GM23338 (cell line): ENCODE data around the gene KCNK15. TPM values are rescaled to one million over a fixed set of nuclear protein-coding genes. Genes with fewer than 3 reads are reported as not detected.

Source experiments
- ATAC-seq: fragments of 200-7000 bp; cut with Tn5 transposase; 3 replicates; pipeline ENCODE4 v1.9.1; 2020
- DNase-seq: peaks from one replicate; pipeline ENCODE4 v3.0.0-alpha.2; 2015; ENCODE audit warnings: low spot score
- H2AFZ ChIP-seq: fragments of 200-600 bp; sonication (generic); 2 replicates; pipeline ENCODE4 v1.8.0; 2016; ENCODE audit warnings: antibody characterized with exemption, mild to moderate bottlenecking, moderate library complexity
- H3F3A ChIP-seq: fragments of 200-600 bp; sonication (generic); replicated peaks from 2 replicates; pipeline ENCODE4 v1.8.0; 2017; ENCODE audit warnings: antibody characterized with exemption, mixed run types, low read depth
- H3K27ac ChIP-seq: fragments of 200-600 bp; sonication (generic); 2 replicates; pipeline ENCODE4 v1.6.1; 2016; ENCODE audit warnings: low read depth
- H3K27me3 ChIP-seq: fragments of 200-600 bp; sonication (generic); 2 replicates; pipeline ENCODE4 v1.8.0; 2016; ENCODE audit warnings: mild to moderate bottlenecking, mixed run types, moderate library complexity; ENCODE audit not compliant: insufficient read depth
- H3K36me3 ChIP-seq: fragments of 200-600 bp; sonication (generic); 2 replicates; pipeline ENCODE4 v1.8.0; 2016; ENCODE audit warnings: mild to moderate bottlenecking; ENCODE audit not compliant: insufficient read depth
- H3K4me1 ChIP-seq: fragments of 200-600 bp; sonication (generic); 2 replicates; pipeline ENCODE4 v1.8.0; 2016; ENCODE audit warnings: mild to moderate bottlenecking, moderate library complexity; ENCODE audit not compliant: insufficient read depth
- H3K4me2 ChIP-seq: fragments of 200-600 bp; sonication (generic); 2 replicates; pipeline ENCODE4 v1.7.1; 2017; ENCODE audit warnings: mixed run types
- H3K4me3 ChIP-seq: fragments of 200-600 bp; sonication (generic); 2 replicates; pipeline ENCODE4 v1.6.1; 2016; ENCODE audit warnings: mixed run types
- H3K79me2 ChIP-seq: fragments of 200-600 bp; sonication (generic); replicated peaks from 2 replicates; pipeline ENCODE4 v1.8.0; 2017; ENCODE audit warnings: mild to moderate bottlenecking; ENCODE audit not compliant: insufficient read depth
- H3K9me2 ChIP-seq: fragments of 200-600 bp; sonication (generic); 2 replicates; pipeline ENCODE4 v1.8.0; 2017; ENCODE audit not compliant: insufficient read depth
- H4K20me1 ChIP-seq: fragments of 200-600 bp; sonication (generic); replicated peaks from 2 replicates; pipeline ENCODE4 v1.8.0; 2017; ENCODE audit warnings: mild to moderate bottlenecking; ENCODE audit not compliant: insufficient read depth
- H3K27ac Mint-ChIP-seq: 2 replicates; pipeline ENCODE4 v1.8.0; 2020; ENCODE audit warnings: inconsistent platforms, mild to moderate bottlenecking, moderate library complexity, mixed read lengths
- H3K27me3 Mint-ChIP-seq: 3 replicates; pipeline ENCODE4 v1.8.0; 2022; ENCODE audit warnings: low read depth, mild to moderate bottlenecking, moderate library complexity, mixed read lengths, inconsistent platforms; ENCODE audit not compliant: insufficient read depth, poor library complexity
- H3K36me3 Mint-ChIP-seq: 3 replicates; pipeline ENCODE4 v1.8.0; 2021; ENCODE audit warnings: low read depth, mild to moderate bottlenecking, inconsistent platforms, moderate library complexity, mixed read lengths
- H3K4me1 Mint-ChIP-seq: 3 replicates; pipeline ENCODE4 v1.8.0; 2020; ENCODE audit warnings: mild to moderate bottlenecking, inconsistent platforms, mixed read lengths
- H3K4me3 Mint-ChIP-seq: 3 replicates; pipeline ENCODE4 v1.8.0; 2021; ENCODE audit warnings: moderate library complexity, mild to moderate bottlenecking, inconsistent platforms, mixed read lengths
- H3K9me3 Mint-ChIP-seq: 3 replicates; pipeline ENCODE4 v1.8.0; 2020; ENCODE audit warnings: moderate library complexity, mild to moderate bottlenecking, inconsistent platforms, mixed read lengths
- CTCF ChIP-seq, 2 experiments: fragments of 200-600 bp in 1 of 2; sonication (generic) in 1 of 2; conservative IDR thresholded peaks; 2 replicates each; pipeline versions ENCODE4 v1.5.1 to v1.6.1; 2016 to 2017; ENCODE audit warnings: antibody characterized with exemption in 2 of 2, low read depth in 2 of 2, mild to moderate bottlenecking in 2 of 2, moderate library complexity in 1 of 2
- ETS1 ChIP-seq: IDR thresholded peaks from 2 replicates; pipeline ENCODE4 v1.6.1; 2016; ENCODE audit warnings: antibody characterized with exemption
- EZH2phosphoT487 ChIP-seq: fragments of 200-600 bp; sonication (generic); IDR thresholded peaks from one replicate; pipeline ENCODE4 v1.8.1; 2018; ENCODE audit warnings: antibody characterized with exemption; ENCODE audit not compliant: unreplicated experiment
- JUNB ChIP-seq: IDR thresholded peaks from one replicate; pipeline ENCODE4 v1.6.1; 2016; ENCODE audit warnings: antibody characterized with exemption; ENCODE audit not compliant: unreplicated experiment
- POLR2AphosphoS5 ChIP-seq: IDR thresholded peaks from 2 replicates; pipeline ENCODE4 v1.6.1; 2016; ENCODE audit warnings: antibody characterized with exemption, low read depth
- REST ChIP-seq: IDR thresholded peaks from one replicate; pipeline ENCODE4 v1.6.1; 2018; ENCODE audit warnings: antibody characterized with exemption; ENCODE audit not compliant: unreplicated experiment
- STAT1 ChIP-seq: IDR thresholded peaks from one replicate; pipeline ENCODE4 v1.6.1; 2016; ENCODE audit warnings: antibody characterized with exemption; ENCODE audit not compliant: unreplicated experiment
- ZNF114 ChIP-seq: fragments of 250-450 bp; sonication (Bioruptor Pico); IDR thresholded peaks from 2 replicates; pipeline ENCODE4 v1.5.0; 2020; ENCODE audit warnings: mild to moderate bottlenecking, moderate library complexity
- ZNF331 ChIP-seq: fragments of 250-450 bp; sonication (Bioruptor Pico); IDR thresholded peaks from 2 replicates; pipeline ENCODE4 v1.5.0; 2020; ENCODE audit warnings: low read depth, mild to moderate bottlenecking, moderate library complexity
- polyA plus RNA-seq: library from polyadenylated mRNA; unstranded; fragments of >200 nt; fragmentation: Nextera tagmentation; extraction: Ambion mirVana; gene quantifications from 2 replicates; pipeline ENCODE4 v1.2.1, GENCODE V29; 2016
- total RNA-seq: library from RNA; depleted of rRNA; stranded (reverse); fragments of >200 nt; shearing (Covaris generic); gene quantifications from 2 replicates; pipeline ENCODE4 v1.2.3, GENCODE V29; 2014

Gene KCNK15
- total and polyA plus RNA-seq, 2 experiments from 2014 or later = 0.63 to 3.3 TPM

GRCh38 chr20:44706301-44707017, 39.2 kb upstream of the KCNK15 start:
- Mint-ChIP-seq H3K27me3 (peaks cover 6% of the 10 kb centered on the region), H3K36me3 (no peaks in the 10 kb centered on the region), H3K4me1 (peaks cover 11% of the 10 kb centered on the region), H3K9me3 (no peaks in the 10 kb centered on the region), H3K27ac (no peak overlapping the region), H3K4me3 (no peak overlapping the region)
- no peak overlapping the region for H3K4me3 ChIP-seq
- TF ChIP-seq ZNF331 (CRISPR knock-in tag) (no peak), STAT1 (no peak), JUNB (no peak), CTCF (conservative IDR thresholded peaks at IDR 0.05; ENCODE audit: low read depth in 2 of 2) (no peak), ZNF114 (CRISPR knock-in tag) (no peak), POLR2AphosphoS5 (no peak), EZH2phosphoT487 (no peak), ETS1 (no peak), REST (no peak)
- no peak overlapping the region for H3K27ac ChIP-seq
- ATAC-seq (no peak; the same call in 2 of the 3 replicates), DNase-seq (no peak)
- no peaks in the 10 kb centered on the region for H3K36me3 ChIP-seq
- H2AFZ ChIP-seq = no peak overlapping the region
- H3K79me2 ChIP-seq = no peaks in the 10 kb centered on the region
- no peak overlapping the region for H3K4me2 ChIP-seq
- no peaks in the 10 kb centered on the region for H3K27me3 ChIP-seq
- no peaks in the 10 kb centered on the region for H3F3A ChIP-seq
- no peaks in the 10 kb centered on the region for H3K9me2 ChIP-seq
- no peaks in the 10 kb centered on the region for H4K20me1 ChIP-seq
- peaks cover 5% of the 10 kb centered on the region for H3K4me1 ChIP-seq
